K562 (cell line): Measurements from ENCODE around the gene RNF215. TPM values are rescaled to one million over a fixed set of nuclear protein-coding genes. Genes with fewer than 3 reads are reported as not detected.
A peak's percentile ranks its signal among the peaks of the same experiment; 100 is the strongest.

Experiments
- FOSL1 ChIP-seq: fragments of 200-800 bp; sonication (Bioruptor generic); conservative IDR thresholded peaks from 2 replicates; pipeline ENCODE4 v1.6.1; 2016; ENCODE audit warnings: missing genetic modification characterization, missing compliant biosample characterization
- FOXO4 ChIP-seq: fragments of 450-650 bp; formaldehyde crosslinking; IDR thresholded peaks from 2 replicates; pipeline ENCODE4 v1.4.0; 2020; ENCODE audit warnings: mild to moderate bottlenecking, moderate library complexity
- MAFG ChIP-seq: fragments of 450-650 bp; conservative IDR thresholded peaks from 2 replicates; pipeline ENCODE4 v1.6.1; 2016; ENCODE audit warnings: missing genetic modification characterization, missing compliant biosample characterization
- NFE2 ChIP-seq: IDR thresholded peaks from 2 replicates; pipeline ENCODE4 v1.6.1; 2014; ENCODE audit warnings: antibody characterized with exemption, low read depth
- PRDM10 ChIP-seq: fragments of 450-650 bp; IDR thresholded peaks from 2 replicates; pipeline ENCODE4 v1.6.1; 2018; ENCODE audit not compliant: partially characterized antibody
- SLC30A9 ChIP-seq: fragments of 250-450 bp; sonication (Bioruptor Pico); IDR thresholded peaks from 2 replicates; pipeline ENCODE4 v1.8.0; 2022; ENCODE audit warnings: mild to moderate bottlenecking, moderate library complexity
- SMARCA4 ChIP-seq: fragments of 450-650 bp; IDR thresholded peaks from 2 replicates; pipeline ENCODE4 v1.6.1; 2016
- SMARCE1 ChIP-seq: fragments of 450-650 bp; IDR thresholded peaks from 2 replicates; pipeline ENCODE4 v1.7.1; 2016; ENCODE audit warnings: mild to moderate bottlenecking
- SP2 ChIP-seq: IDR thresholded peaks from 2 replicates; pipeline ENCODE4 v1.6.1; 2011; ENCODE audit warnings: mild to moderate bottlenecking, low read depth, low read length, moderate library complexity; ENCODE audit not compliant: poor library complexity, severe bottlenecking; ENCODE audit errors: extremely low read depth
- TAF1 ChIP-seq: IDR thresholded peaks from 2 replicates; pipeline ENCODE4 v1.6.1; 2011; ENCODE audit warnings: mild to moderate bottlenecking, low read length, moderate library complexity; ENCODE audit not compliant: insufficient read depth, control insufficient read depth, severe bottlenecking; ENCODE audit errors: extremely low read depth
- TEAD2 ChIP-seq: fragments of 450-650 bp; IDR thresholded peaks from 2 replicates; pipeline ENCODE4 v1.6.1; 2016; ENCODE audit warnings: missing genetic modification characterization, control low read depth, missing compliant biosample characterization
- ZNF175 ChIP-seq: fragments of 200-800 bp; sonication (Bioruptor generic); IDR thresholded peaks from 2 replicates; pipeline ENCODE4 v1.6.1; 2016; ENCODE audit warnings: low read depth, mild to moderate bottlenecking, missing genetic modification characterization, missing compliant biosample characterization
- ZNF316 ChIP-seq: fragments of 450-650 bp; IDR thresholded peaks from 2 replicates; pipeline ENCODE4 v1.6.1; 2016
- ZNF584 ChIP-seq: fragments of 200-800 bp; sonication (Bioruptor generic); IDR thresholded peaks from 2 replicates; pipeline ENCODE4 v1.6.1; 2016; ENCODE audit warnings: low read depth, mild to moderate bottlenecking, missing genetic modification characterization, missing compliant biosample characterization
- ZZZ3 ChIP-seq: fragments of 450-650 bp; IDR thresholded peaks from 2 replicates; pipeline ENCODE4 v1.6.1; 2016; ENCODE audit warnings: antibody characterized with exemption, mild to moderate bottlenecking, moderate library complexity
- polyA plus RNA-seq, 8 experiments: library from polyadenylated mRNA; depleted of rRNA in 4 of 8; stranded (reverse) in 5 of 8; unstranded in 3 of 8; fragments of >200 nt; fragmentation: Nextera tagmentation in 2 of 8; fragmentation: Illumina TruSeq in 1 of 8; extraction: Ambion mirVana in 2 of 8; extraction: Trizol in 1 of 8; gene quantifications; 2 replicates each; pipeline versions ENCODE4 v1.2.1 to v1.2.3, GENCODE V29; 2011 to 2014; ENCODE audit warnings: inconsistent platforms in 1 of 8, missing spikeins in 1 of 8
- total RNA-seq, 7 experiments: library from RNA; depleted of rRNA in 6 of 7; stranded (reverse); fragments of >200 nt in 6 of 7; fragmentation: Illumina TruSeq in 2 of 7; extraction: Trizol in 2 of 7; gene quantifications; 2 replicates each; pipeline versions ENCODE4 v1.2.1 to v1.2.3, GENCODE V29; 2011 to 2021; ENCODE audit warnings: low replicate concordance in 1 of 7
- TF ChIP-seq, protein P1 (sequence below): sonication (generic); formaldehyde crosslinking; IDR thresholded peaks from 2 replicates; pipeline ENCODE4 v1.8.0; 2023; ENCODE audit warnings: mild to moderate bottlenecking, missing genetic modification reagents
- TF ChIP-seq, protein P2 (sequence below): sonication (generic); formaldehyde crosslinking; IDR thresholded peaks from 2 replicates; pipeline ENCODE4 v1.8.1; 2023; ENCODE audit warnings: mild to moderate bottlenecking, missing genetic modification reagents

RNF215 gene
- total and polyA plus RNA-seq, 9 of the 15 experiments (the other 6 are each of a cell fraction or from before 2014, with no cell fraction given): 0.08 to 9.8 (median 2.7) TPM

DNA sequence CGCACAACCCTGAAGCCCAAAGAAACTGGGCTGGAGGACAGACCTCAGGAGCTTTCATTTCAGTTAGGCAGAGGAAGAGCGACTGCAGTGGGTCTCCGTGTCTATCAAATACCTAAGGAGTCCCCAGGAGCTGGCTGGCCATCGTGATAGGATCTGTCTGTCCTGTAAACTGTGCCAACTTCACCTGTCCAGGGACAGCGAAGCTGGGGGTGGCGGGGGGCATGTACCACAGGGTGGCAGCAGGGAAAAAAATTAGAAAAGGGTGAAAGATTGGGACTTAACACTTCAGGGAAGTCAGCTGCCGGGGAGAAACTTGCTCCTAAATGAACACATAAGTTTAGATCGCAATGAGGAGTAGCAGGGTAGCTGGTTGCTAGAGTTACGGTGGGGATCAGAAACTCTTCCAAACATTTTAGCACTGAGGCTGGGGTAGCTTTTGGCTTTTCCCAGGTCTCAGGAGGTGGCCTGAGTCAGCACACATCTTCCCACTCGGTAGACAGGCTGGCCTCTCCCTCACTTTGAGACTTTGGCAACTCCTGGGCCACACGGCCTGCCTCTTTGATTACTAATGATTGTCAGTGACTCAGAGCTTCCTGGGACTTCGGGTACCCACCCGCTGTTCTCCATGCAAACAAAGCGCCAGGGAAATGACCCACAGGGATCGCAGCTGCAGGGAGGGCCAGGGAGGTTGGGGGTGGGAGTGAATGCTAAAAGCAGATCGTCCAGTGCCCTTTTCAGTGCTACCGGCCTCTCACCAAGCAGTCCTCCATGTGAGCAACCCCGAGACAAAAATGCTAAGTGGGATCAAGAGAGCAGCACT, 35.5 kb upstream of the RNF215 start (continued):
- TF ChIP-seq TEAD2 (tag) (no peak), PRDM10 (peak; percentile 22), ZNF584 (peak; percentile 25; the same call in 1 of the 2 replicates), ZNF175 (CRISPR knock-in tag) (0 out of 2 replicates have a peak, but pooled peaks have one; percentile 34), NFE2 (peak; percentile 48; the same call in 1 of the 2 replicates), ZZZ3 (no peak), TAF1 (no peak), SMARCA4 (0 out of 2 replicates have a peak, but pooled peaks have one; percentile 28), SP2 (no peak), MAFG (tag) (0 out of 2 replicates have a peak, but pooled peaks have one; percentile 10), ZNF316 (peak; percentile 58), FOXO4 (CRISPR knock-in tag) (no peak), SMARCE1 (0 out of 2 replicates have a peak, but pooled peaks have one; percentile 29), FOSL1 (tag) (peak; percentile 53), SLC30A9 (no peak)
- TF ChIP-seq, protein P1, sequence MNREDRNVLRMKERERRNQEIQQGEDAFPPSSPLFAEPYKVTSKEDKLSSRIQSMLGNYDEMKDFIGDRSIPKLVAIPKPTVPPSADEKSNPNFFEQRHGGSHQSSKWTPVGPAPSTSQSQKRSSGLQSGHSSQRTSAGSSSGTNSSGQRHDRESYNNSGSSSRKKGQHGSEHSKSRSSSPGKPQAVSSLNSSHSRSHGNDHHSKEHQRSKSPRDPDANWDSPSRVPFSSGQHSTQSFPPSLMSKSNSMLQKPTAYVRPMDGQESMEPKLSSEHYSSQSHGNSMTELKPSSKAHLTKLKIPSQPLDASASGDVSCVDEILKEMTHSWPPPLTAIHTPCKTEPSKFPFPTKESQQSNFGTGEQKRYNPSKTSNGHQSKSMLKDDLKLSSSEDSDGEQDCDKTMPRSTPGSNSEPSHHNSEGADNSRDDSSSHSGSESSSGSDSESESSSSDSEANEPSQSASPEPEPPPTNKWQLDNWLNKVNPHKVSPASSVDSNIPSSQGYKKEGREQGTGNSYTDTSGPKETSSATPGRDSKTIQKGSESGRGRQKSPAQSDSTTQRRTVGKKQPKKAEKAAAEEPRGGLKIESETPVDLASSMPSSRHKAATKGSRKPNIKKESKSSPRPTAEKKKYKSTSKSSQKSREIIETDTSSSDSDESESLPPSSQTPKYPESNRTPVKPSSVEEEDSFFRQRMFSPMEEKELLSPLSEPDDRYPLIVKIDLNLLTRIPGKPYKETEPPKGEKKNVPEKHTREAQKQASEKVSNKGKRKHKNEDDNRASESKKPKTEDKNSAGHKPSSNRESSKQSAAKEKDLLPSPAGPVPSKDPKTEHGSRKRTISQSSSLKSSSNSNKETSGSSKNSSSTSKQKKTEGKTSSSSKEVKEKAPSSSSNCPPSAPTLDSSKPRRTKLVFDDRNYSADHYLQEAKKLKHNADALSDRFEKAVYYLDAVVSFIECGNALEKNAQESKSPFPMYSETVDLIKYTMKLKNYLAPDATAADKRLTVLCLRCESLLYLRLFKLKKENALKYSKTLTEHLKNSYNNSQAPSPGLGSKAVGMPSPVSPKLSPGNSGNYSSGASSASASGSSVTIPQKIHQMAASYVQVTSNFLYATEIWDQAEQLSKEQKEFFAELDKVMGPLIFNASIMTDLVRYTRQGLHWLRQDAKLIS: 0 out of 2 replicates have a peak, but pooled peaks have one; percentile 21
- TF ChIP-seq, protein P2, sequence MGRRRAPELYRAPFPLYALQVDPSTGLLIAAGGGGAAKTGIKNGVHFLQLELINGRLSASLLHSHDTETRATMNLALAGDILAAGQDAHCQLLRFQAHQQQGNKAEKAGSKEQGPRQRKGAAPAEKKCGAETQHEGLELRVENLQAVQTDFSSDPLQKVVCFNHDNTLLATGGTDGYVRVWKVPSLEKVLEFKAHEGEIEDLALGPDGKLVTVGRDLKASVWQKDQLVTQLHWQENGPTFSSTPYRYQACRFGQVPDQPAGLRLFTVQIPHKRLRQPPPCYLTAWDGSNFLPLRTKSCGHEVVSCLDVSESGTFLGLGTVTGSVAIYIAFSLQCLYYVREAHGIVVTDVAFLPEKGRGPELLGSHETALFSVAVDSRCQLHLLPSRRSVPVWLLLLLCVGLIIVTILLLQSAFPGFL (CRISPR knock-in tag): no peak
